NCI-H446 (cell line): ENCODE results near the gene AMELX.

Experiments
- DNase-seq, 2 experiments: peaks; one replicate each; lab custom pipeline; 2025; lab: John Stamatoyannopoulos, UW

Gene AMELX

DNA sequence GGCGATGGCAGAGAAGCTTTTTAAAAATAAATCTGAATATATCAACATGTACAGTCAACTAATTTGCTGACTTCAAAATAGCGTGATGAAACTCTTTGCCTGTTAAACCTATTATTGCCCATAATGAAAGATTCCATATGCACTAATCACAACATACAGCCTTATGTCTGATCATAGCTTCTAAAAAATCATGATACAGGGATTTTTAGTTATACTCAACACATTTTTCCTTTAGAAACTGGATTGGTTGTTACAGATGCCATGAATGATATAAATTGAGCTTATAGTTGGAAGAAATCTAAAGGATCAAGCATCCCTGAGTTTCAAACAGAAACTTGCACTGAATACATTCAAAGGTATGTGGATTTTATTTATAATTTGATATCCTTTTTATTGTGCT is at the start of gene AMELX:
TSS of gene AMELX (plus strand) at position 301 of the 400 bp plus-strand sequence. CDS start 1,376 bp downstream, outside the sequence.
- no peak for DNase-seq

DNA sequence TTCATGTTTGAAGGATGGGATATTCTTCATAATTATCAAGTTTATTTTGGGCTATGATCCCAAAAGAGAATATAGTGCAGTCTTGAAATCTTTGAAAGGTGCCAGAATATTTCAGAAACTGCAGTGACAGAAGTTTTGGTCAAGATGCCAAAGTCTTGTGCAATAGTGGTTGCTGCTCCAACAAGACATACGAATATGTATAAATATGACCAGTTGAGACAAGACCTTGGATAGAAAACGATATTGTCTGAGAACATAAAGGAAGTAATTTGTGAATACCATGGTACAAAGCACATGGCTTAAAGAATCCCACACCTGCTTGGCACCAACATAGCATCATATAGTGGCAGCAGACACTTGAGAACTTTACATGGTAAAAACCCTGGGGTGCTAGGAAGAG is 48.6 kb upstream of the AMELX start:
- DNase-seq: no peak

DNA sequence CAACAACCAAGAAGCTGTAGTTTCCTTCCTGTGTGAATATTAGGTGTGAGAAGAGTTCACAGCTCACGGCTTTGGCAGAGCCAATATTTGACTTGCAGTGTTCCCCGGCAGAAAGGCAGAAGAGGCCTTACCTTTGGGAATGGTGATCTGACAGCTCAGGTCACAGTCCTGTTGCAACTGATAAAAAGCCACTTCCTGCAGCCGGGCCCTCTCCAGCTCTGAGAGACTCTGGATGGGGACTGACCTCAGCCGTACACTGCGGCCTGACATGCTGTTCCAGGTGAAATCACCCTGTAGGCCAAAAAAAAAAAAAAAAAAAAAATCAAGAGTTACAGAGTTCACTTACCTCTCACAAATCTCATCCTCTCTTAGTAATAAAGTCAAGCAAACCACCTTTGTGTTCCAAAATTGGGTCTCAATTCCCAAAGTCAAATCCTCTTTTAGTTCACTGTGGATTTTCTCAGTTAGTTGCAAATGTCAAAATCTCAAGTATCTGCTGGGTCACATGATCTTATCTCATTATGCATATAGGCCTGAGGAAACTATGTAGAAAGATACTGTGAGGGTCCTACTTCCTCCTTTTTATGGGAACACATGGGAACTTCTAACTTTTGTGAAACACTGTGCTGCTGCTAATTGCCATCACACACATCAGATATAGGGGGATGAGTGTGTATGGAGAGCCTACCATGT is 38.6 kb upstream of the AMELX start:
- no peak for DNase-seq

DNA sequence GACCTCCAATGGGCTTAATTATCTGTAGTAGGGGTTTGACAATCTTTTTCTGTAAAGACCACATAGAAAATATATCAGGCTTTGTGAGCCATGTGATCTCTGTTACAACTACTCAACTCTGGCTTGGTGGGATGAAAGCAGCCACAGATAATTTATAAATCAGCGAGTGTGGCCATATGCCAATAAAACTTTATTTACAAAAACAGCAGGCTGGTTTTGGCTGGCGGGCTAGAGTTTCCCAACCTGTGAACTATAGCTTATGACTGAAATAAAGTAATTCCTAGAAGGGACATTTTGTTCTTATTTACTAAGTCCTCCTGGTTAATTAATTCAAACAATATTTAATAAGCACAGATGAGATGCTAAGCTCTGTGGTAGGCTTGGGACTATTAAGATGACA is 35.9 kb upstream of the AMELX start:
- no peak for DNase-seq

DNA sequence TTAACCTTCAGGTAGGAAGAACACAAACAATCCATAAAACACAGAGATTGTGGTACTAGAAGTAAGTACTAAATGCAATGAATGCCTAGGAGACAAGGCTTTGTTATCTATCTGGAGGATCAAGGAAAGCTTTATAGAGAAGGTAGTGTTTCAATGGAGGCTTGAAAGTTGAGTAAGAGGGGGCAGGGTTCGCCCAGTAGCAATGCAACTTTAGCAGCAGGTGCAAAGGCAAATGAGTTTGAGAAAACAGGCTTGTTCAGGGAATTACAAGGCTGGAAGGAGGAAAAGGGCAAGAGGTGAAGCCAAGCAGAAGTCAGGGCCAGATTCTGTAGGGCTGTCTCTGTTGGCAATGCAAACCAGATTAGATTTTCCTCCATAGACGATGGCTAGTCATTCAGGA is 35.5 kb upstream of the AMELX start:
- DNase-seq: no peak

DNA sequence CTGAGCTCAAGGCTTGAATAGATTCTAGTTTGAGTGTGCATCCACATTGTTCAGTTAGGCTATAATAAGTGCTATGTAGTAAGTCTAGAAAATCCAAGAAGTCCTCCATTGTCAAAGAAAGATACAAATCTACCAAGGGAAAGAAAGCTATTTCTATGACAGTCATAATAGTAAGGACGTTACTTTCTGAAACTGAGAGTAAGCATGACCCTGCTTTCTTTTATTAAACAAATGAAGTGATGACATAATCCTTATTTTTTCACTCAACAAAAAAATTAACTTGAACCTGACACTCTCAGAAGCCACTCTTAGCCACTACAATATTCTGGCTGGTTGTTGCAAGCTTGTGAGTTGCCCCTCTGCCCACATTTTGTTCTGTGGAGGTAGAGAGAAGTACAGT is 33.8 kb upstream of the AMELX start:
- DNase-seq: no peak

DNA sequence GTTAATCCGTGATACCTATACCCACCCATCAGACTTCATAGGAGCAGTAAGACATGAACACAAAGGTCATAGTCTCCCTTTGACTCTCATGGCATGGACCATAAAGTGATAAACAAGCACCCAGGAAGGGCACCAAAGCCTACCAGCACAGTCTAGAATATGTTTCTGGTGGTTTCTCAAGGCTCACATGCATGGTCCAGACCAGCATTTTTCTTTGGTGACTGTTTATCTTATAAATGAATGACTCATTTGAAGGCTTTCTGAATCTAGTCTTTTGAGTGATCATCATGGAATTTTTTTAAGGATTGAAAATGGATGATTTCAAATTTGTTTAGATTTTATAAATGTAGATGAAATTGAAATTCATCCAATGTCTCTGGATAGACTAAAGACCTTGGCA is 32.0 kb upstream of the AMELX start:
- DNase-seq: no peak

DNA sequence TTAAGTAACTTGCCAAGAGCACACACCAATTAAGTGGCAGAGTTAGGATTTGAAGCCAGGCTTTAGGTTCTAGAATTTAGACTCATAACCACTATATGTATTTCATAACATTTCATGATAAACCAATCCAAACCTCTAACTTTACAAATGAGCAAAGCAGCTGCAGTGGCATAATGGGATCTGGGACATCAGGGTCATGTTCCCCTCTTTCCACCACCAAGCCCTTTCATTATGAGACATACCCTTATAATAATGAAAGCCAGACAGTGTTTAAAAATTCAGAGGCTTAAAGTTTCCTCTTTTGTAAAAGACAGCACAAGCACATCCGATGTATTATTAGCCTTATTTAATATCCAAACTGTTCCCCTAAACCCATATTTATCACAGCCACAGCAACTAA is 28.3 kb upstream of the AMELX start:
- DNase-seq: no peak

DNA sequence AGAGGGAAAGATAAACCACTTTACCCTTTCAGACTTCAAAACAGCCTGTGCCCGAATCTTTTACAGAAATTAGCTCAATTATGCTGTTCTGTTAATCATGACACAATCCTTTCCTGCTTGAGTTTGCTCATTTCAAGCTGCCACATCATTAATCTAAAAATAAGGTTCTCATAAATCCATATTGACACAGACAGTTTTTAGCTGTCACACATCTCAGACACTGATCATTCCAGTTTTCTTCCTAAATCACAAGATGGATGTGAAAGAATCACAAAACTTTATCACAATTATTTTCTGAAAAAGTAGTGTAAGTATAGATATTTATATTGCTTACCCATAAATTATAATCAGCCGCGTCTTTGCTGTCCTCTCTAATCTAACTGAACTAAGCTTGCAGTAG is 27.9 kb upstream of the AMELX start:
- DNase-seq: no peak

DNA sequence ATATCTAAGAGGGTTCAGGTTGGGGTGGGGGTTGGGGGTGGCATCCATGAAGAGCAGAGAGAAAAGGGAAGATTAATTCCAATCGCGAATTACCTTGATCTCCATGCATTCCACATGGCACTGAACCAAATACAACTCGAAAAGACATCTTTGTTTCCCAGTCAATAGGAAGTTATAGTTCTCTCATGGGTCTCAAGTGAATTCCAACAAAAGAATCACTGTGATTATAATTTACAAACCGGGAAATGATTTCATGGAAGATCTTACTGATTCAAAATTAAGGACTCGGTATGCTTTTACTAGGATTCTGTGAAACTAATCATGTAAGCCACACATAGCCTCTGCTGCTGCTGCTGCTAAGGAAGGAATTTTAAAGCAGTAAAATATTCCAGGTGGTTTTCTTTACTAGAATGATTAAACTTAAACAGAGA is 26.6 kb upstream of the AMELX start:
- DNase-seq: no peak

DNA sequence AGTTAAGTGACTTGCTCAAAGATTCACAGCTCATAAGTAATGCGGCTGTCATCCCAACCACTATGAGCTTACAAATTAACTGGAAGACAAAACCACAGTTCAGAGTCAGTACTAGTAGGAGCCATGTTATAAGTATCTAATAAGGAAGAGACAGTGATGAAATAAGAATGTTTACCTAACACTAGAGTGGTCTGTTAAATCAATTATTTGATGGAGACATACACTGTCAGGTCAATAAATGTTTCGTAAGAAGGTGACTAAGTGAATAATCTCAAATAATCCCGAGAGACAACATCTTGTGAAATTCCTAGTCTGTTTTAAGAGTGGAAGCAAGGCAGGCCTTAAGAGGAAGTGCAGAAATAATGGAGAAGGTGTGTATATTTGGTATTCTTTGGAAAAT is 25.8 kb upstream of the AMELX start:
- DNase-seq: no peak

DNA sequence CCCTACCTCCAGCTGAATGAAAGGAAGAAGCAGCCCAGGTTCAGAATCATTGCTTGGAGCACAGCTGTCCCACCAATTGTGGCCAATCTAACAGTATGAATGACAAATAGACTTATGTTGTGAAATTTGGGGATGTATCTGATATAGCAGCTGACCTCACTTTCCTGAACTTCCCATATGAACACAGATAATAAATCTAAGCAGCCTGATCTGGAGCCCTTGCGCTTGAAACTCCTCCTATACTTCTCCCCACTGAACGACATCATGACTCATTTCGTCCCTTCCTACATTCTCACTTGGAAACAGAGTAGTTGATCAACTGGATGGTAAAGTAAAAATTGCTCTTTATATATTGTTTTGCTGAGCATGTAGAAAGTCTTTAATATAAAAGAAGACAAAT is 24.2 kb upstream of the AMELX start:
- no peak for DNase-seq

DNA sequence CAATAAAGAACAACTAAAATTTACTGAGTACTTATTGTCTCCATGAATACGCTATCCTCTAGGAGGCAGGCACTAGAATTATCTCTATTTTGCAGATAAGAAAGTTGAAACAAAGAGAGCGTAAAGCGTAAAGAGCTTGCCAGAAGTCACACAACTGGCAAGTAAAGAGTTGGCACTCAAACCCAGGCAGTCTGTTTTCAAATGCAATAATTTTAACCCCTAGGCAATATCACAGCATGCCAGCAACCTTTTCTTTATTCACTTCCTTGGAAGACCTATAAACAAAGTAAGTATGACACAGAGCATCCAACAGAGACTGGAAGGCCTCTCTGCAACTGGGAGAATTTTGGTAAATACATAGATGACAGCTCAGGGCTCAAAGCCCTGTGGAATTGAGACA is 23.2 kb upstream of the AMELX start:
- no peak for DNase-seq

DNA sequence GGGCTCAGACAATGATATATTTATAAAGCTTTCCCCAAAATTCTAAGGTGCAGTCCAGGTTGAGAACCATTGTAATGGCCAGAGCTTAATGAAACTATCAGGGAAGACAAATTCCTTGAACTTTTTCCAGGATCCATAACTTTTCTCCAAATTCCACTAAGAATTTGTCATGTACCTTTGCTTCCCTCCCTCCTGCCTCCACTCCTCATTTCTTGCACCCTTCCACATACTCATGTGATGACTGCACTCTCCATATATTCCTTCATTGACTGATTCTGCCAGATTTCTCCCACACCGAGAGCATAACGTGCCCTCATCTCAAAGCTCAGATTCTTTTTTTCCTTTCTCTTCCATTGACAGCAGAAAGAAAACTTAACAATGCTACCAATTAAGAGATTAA is 20.9 kb upstream of the AMELX start:
- no peak for DNase-seq

DNA sequence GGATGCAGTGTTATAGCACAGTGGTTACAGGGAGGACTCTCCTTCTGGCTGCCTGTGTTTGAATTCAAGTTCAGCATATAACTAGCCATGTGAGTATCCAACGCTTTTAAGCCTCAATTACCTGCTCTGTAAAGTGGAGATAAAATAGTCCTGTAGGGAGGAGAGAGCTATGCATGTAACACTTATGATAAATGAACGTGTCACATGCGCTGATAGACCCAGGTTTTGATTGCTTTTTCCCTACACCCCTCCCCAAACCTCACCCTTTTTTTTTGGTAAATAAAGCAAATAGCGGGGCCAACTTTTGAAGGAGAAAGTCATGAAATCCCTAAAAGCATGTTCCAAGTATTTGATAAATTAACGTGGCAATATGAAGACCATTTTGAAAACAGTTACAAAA is 20.4 kb upstream of the AMELX start:
- DNase-seq: no peak

DNA sequence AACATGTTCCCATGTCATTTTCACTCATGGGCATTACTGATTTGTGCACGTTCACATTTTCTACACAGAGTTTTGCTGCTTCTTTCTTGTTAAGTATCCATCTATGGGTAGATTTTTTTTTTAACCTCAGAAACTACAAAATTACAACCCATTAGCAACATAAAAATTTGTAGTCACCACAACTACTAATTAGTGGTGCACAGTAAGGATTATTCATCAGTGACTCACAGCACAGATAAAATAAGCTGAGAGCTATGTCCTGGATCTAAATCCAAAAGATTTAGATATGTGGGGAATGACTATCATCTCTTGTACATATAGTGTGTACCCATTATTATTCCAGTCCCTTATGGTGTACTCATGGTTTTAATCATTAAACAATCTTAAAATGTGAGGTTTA is 19.7 kb upstream of the AMELX start:
- DNase-seq: no peak

DNA sequence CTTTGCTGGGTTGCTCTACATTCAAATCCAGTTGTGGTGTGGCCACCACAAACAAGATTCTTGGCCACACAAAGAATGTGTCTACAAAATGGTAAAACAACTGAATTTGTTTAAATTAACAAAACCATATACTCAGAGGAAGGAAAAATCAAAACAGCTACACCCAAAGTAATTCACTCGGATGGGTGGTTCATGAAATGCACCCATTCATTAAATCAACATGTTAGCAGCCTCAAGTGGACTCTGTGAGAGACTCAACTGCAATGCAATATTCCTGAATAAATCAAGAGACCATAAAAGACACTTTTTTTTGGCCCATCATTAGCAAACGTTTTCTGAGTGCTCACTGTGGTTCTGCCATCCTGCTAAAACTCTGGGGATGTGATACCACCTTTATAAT is 11.2 kb upstream of the AMELX start:
- DNase-seq: no peak

DNA sequence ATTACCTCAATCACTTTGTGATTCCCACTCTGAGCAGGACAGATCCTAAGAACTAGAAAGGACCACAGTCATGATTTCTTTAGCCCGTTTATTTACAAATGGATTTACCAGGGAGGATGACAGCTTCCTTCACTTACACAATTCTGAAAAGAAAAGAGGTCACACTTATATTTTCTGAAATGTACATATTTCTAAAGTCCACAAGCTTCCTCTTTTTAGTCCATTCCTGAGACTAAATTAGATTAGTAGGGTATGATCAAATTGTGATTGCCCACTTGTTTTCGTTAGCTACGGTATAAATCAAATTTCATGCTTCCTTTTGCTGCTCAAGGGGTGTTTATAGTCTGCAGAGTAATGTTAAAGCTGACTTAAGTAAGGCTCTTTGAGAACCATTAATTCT is 7.6 kb upstream of the AMELX start:
- no peak for DNase-seq

DNA sequence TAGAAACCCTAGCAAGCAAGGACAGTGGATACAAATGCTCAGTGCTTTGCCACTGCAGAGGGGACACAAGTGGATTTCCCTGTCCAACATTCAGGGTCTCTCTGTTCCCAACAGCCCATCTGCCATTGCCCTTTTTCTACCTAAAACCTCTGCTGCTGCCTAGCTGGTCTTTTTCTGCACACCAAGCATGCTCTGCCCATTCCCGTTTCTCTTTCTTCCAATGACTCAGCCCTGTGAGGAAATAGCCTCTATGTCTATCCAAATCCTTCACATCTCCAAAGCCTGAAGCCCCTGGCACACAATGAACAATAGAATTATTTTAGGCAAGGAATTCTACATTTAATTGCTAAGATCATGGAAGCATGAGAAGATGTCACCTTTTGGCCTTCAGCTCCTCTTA is 5.7 kb upstream of the AMELX start:
- no peak for DNase-seq

DNA sequence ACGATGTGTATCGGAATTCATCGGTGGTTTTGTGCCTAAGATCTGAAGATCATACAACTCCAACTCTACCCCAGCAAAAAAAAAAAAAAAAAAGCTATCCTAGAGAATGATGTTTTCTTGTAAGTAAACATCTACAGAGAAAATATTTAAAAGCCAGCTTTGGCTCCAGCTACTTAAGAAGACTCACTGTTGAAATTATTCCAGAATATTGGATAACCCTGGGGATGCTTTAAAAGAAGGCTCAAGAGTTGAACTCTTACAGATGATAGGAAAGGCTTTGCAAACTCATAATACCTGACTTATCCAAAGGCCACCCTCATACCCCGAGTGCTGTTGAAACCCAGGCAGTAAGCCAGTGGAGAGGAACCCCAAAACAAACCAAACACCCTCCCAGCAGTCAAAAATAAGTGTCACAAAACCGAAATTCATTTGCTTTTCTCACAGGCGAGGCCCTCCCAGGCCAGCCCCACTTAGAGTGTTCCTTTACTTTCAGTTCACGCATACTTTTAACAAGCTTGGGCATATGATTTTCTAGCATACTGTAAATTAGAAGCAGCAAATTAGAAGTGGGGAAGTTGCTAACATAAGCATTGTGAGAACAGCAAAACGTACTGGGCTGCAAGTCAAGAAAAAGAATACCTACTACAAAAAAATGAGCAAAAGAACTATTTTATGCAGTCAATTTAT is 2.7 kb upstream of the AMELX start:
- DNase-seq: no peak

DNA sequence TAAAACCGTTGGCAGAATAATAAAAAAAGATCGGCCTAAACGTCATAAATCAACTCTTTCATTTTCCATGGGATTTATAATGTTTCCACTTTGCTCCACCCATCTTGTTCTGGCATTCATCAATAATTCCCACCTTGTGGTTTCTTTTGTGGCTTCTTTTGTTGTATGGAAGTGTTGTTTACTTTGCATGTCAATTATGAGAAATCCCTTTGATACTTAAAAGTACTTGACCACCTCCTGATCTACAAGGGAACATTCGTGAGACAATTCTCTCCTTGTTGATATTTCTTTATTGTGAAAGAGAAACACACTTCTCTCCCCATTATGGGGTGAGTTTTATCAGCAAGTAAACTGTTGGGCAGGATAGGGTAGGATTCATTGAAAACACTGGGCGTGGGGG is 2.8 kb downstream of the AMELX start:
- DNase-seq: no peak

DNA sequence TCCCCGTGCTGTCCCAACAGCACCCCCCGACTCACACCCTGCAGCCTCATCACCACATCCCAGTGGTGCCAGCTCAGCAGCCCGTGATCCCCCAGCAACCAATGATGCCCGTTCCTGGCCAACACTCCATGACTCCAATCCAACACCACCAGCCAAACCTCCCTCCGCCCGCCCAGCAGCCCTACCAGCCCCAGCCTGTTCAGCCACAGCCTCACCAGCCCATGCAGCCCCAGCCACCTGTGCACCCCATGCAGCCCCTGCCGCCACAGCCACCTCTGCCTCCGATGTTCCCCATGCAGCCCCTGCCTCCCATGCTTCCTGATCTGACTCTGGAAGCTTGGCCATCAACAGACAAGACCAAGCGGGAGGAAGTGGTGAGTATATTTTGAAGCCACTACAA is 5.4 kb downstream of the AMELX start:
- DNase-seq: no peak

DNA sequence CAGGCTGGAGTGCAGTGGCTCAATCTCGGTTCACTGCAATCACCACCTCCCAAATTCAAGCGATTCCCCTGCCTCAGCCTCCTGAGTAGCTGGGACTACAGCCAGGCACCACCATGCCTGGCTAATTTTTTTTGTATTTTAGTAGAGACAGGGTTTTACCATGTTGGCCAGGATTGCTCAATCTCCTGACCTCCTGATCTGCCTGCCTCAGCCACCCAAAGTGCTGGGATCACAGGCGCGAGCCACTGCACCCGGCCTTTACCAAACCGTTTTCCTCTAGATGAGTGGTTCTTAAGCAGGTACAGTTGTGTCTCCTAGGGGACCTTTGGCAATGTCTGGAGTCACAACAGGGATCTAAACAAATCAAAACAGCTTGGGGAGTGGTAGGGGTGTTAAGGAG is 11.6 kb downstream of the AMELX start:
- no peak for DNase-seq

DNA sequence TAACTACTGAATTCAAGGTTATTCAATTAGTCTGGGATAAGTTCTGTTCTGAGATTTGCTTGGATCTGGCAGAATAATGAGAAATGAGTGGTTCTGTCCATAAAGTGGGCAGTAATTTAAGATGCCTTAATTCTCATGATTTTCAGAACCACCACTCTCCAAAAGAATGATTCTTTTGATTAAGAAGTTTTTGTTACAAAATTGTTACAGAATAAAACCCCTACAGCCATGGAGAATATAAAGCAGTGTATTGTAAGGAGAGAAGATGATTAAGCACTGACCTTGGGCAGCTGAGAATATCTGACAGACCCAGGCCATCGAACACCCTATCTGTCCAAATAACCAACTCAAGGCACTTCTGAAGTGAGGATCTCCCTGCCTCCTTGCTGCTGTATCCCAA is 12.4 kb downstream of the AMELX start:
- no peak for DNase-seq
